CD4-positive, alpha-beta T cell (primary cell): Measurements from ENCODE around the gene FNBP1L. TPM values are rescaled to one million over a fixed set of nuclear protein-coding genes. Genes with fewer than 3 reads are reported as not detected.

Source experiments
- ATAC-seq: fragments of 200-7000 bp; cut with Tn5 transposase; one replicate; pipeline ENCODE4 v1.10.0; 2022; ENCODE audit warnings: mild to moderate bottlenecking; ENCODE audit not compliant: poor library complexity
- CTCF ChIA-PET: fragments of 350-600 bp; sonication (Branson Sonifier 250); formaldehyde crosslinking; loops from one replicate; lab custom pipeline; 2021; ENCODE audit warnings: antibody characterized with exemption, inconsistent platforms; lab: Charles Lee
- POLR2A ChIA-PET: fragments of 350-600 bp; sonication (Branson Sonifier 250); formaldehyde crosslinking; loops from one replicate; lab custom pipeline; 2021; ENCODE audit warnings: antibody characterized with exemption, inconsistent platforms; lab: Charles Lee
- DNase-seq, 14 experiments: peaks; one replicate each; pipeline ENCODE4 v3.0.0-alpha.2; 2013 to 2020; ENCODE audit warnings: mixed read lengths in 2 of 14
- H3K27ac ChIP-seq, 2 donors: one replicate each; pipeline versions ENCODE4 v1.5.1 to v1.7.0; 2013; ENCODE audit warnings: low read length in 2 of 2, low read depth in 1 of 2, mild to moderate bottlenecking in 1 of 2
- H3K27me3 ChIP-seq, 2 experiments: 1 replicate in 1 of 2; 2 replicates in 1 of 2; pipeline versions ENCODE4 v1.6.1 to v1.7.0; 2013; ENCODE audit warnings: low read length in 2 of 2, control low read depth in 1 of 2, mild to moderate bottlenecking in 1 of 2, moderate library complexity in 1 of 2; ENCODE audit not compliant: insufficient read depth in 2 of 2, control insufficient read depth in 1 of 2
- H3K36me3 ChIP-seq: one replicate; pipeline ENCODE4 v1.6.1; 2013; ENCODE audit warnings: low read length, control low read depth; ENCODE audit not compliant: insufficient read depth
- H3K4me1 ChIP-seq: one replicate; pipeline ENCODE4 v1.6.1; 2013; ENCODE audit warnings: low read length, control low read depth; ENCODE audit not compliant: insufficient read depth
- H3K4me3 ChIP-seq: one replicate; pipeline ENCODE4 v1.5.1; 2013; ENCODE audit warnings: mild to moderate bottlenecking, low read length, moderate library complexity
- H3K9me3 ChIP-seq, 2 experiments: 1 replicate in 1 of 2; 2 replicates in 1 of 2; pipeline versions ENCODE4 v1.6.1 to v1.7.0; 2013; ENCODE audit warnings: low read length in 2 of 2, mild to moderate bottlenecking in 2 of 2, control low read depth in 1 of 2, moderate library complexity in 1 of 2; ENCODE audit not compliant: control insufficient read depth in 1 of 2, insufficient read depth in 1 of 2
- H3K27ac Mint-ChIP-seq: one replicate; pipeline ENCODE4 v1.8.0; 2020; ENCODE audit warnings: mixed read lengths
- H3K27me3 Mint-ChIP-seq: one replicate; pipeline ENCODE4 v1.8.0; 2021; ENCODE audit warnings: mixed read lengths
- H3K36me3 Mint-ChIP-seq: one replicate; pipeline ENCODE4 v1.8.0; 2021; ENCODE audit warnings: low read depth, mixed read lengths
- H3K4me1 Mint-ChIP-seq: one replicate; pipeline ENCODE4 v1.8.0; 2021; ENCODE audit warnings: low read depth, mixed read lengths
- H3K4me3 Mint-ChIP-seq: one replicate; pipeline ENCODE4 v1.8.0; 2020; ENCODE audit warnings: mild to moderate bottlenecking, mixed read lengths
- H3K9me3 Mint-ChIP-seq: one replicate; pipeline ENCODE4 v1.8.0; 2020; ENCODE audit warnings: mixed read lengths
- intact Hi-C, 2 experiments: fragments of 100-400 bp; cut with DNase I in 1 of 2; cut with micrococcal nuclease in 1 of 2; formaldehyde crosslinking; loops; one replicate each; pipeline versions ENCODE4 v1.15.1 to v1.9.0; 2023 to 2025; cut with DNase I, micrococcal nuclease
- total RNA-seq, 174 experiments: library from RNA in 2 of 174; stranded (reverse) in 2 of 174; gene quantifications; one replicate each; pipeline ENCODE4 v1.2.3 and lab custom pipeline; 2021 to 2026
- TF ChIP-seq, protein P1 (sequence below): fragments of 200-600 bp; IDR thresholded peaks from one replicate; pipeline ENCODE4 v1.8.0; 2022; ENCODE audit warnings: antibody characterized with exemption, mild to moderate bottlenecking

FNBP1L gene
- total RNA-seq, 2 experiments from 2014 or later: 1.1 TPM

DNA sequence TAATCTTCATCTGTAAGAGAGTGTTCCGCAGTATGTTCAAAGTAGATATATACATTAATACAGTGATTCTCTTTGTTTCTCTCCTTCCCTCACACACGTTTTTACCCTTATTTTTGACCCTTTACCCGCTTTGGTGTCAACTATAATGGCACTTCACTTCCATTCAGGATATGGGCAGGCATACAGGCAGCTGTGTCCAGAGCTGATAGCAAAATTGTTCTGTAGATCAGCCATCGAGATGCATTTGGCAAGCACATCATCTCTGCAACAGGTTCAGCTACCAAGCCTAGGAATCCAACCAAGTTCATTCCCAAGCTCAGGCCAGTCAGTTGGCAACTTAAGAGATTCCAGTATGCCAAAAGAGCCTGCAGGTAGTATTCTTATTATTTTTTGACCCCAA is 74.8 kb downstream of the FNBP1L start:
- DNase-seq (no peak), ATAC-seq (no peak)
- Mint-ChIP-seq H3K27ac (no peak overlapping the region), H3K36me3 (no peaks in the 10 kb centered on the region), H3K27me3 (no peaks in the 10 kb centered on the region), H3K9me3 (no peaks in the 10 kb centered on the region), H3K4me3 (no peak overlapping the region), H3K4me1 (no peaks in the 10 kb centered on the region)
- TF ChIP-seq, protein P1, sequence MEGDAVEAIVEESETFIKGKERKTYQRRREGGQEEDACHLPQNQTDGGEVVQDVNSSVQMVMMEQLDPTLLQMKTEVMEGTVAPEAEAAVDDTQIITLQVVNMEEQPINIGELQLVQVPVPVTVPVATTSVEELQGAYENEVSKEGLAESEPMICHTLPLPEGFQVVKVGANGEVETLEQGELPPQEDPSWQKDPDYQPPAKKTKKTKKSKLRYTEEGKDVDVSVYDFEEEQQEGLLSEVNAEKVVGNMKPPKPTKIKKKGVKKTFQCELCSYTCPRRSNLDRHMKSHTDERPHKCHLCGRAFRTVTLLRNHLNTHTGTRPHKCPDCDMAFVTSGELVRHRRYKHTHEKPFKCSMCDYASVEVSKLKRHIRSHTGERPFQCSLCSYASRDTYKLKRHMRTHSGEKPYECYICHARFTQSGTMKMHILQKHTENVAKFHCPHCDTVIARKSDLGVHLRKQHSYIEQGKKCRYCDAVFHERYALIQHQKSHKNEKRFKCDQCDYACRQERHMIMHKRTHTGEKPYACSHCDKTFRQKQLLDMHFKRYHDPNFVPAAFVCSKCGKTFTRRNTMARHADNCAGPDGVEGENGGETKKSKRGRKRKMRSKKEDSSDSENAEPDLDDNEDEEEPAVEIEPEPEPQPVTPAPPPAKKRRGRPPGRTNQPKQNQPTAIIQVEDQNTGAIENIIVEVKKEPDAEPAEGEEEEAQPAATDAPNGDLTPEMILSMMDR: no peak
- POLR2A ChIA-PET: no interaction called here
- Histone ChIP-seq H3K27ac (no peak overlapping the region), H3K9me3 (no peaks in the 10 kb centered on the region), H3K4me1 (no peaks in the 10 kb centered on the region), H3K27me3 (no peaks in the 10 kb centered on the region), H3K4me3 (no peak overlapping the region), H3K36me3 (no peaks in the 10 kb centered on the region)
- intact Hi-C loops: no loop called here
- CTCF ChIA-PET: no interaction called here

DNA sequence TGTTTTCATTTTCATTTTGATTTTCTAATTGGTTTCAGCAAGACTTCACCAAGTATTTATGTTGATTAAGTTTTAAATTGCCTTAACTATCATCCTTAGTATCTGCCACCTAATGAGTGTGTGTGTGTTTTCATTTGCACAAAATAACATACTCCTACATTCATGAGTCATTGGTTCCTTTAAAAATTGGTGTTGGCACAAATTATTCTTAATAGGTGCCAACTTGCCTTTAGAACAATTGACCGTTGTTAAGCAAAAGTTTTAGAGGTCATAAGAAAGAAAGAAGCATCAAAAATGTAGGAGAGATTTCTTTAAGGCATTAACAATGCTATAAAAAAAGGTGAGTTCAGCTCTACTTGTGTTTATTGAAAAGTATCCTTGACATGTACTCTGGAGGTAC is 77.5 kb downstream of the FNBP1L start:
- no peaks in the 10 kb centered on the region for H3K36me3 Mint-ChIP-seq
- Histone ChIP-seq H3K4me3 (no peak overlapping the region), H3K27ac (no peak overlapping the region), H3K27me3 (no peaks in the 10 kb centered on the region), H3K36me3 (no peaks in the 10 kb centered on the region), H3K9me3 (no peaks in the 10 kb centered on the region), H3K4me1 (no peaks in the 10 kb centered on the region)
- no peak overlapping the region for H3K4me3 Mint-ChIP-seq
- TF ChIP-seq, protein P1: no peak
- intact Hi-C loops: no loop called here
- POLR2A ChIA-PET: no interaction called here
- H3K9me3 Mint-ChIP-seq: no peaks in the 10 kb centered on the region
- no peak for DNase-seq
- ATAC-seq: no peak
- CTCF ChIA-PET: interaction anchor here (0.6 kb wide), 1 partner anchor 21 kb away, joined by 3 read pairs; no protein-coding TSS in a partner anchor
- H3K4me1 Mint-ChIP-seq: no peaks in the 10 kb centered on the region
- no peaks in the 10 kb centered on the region for H3K27me3 Mint-ChIP-seq
- H3K27ac Mint-ChIP-seq: no peak overlapping the region

DNA sequence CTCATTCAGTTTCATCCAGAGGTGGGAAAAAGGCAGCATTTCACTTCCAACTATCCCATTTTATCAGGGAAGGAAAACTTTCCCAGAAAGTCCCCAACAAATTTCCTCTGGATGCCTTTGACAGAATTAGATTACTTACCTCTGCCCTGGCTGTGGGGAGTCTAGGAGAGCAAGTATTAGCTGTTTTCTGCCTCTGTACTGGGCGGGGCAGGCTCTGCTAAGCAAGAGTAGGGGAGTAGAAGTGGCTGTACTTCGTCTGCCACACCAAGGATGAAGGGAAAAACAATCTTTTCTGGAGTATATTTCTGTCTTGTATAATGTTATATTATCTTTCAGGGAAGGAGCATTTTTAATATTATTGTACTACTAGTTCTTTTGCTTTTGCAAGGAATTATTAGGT is 78.5 kb downstream of the FNBP1L start:
- TF ChIP-seq, protein P1: no peak
- H3K9me3 ChIP-seq: no peaks in the 10 kb centered on the region
- DNase-seq (no peak), ATAC-seq (no peak)
- no peaks in the 10 kb centered on the region for H3K36me3 ChIP-seq
- intact Hi-C loops: no loop called here
- CTCF ChIA-PET: no interaction called here
- no peaks in the 10 kb centered on the region for H3K27me3 ChIP-seq
- no peak overlapping the region for H3K4me3 Mint-ChIP-seq
- H3K27ac ChIP-seq: no peak overlapping the region
- H3K4me3 ChIP-seq: no peak overlapping the region
- no peaks in the 10 kb centered on the region for H3K27me3 Mint-ChIP-seq
- H3K36me3 Mint-ChIP-seq: no peaks in the 10 kb centered on the region
- POLR2A ChIA-PET: no interaction called here
- H3K27ac Mint-ChIP-seq: no peak overlapping the region
- H3K9me3 Mint-ChIP-seq: no peaks in the 10 kb centered on the region
- H3K4me1 Mint-ChIP-seq: no peaks in the 10 kb centered on the region
- H3K4me1 ChIP-seq: no peaks in the 10 kb centered on the region
